Suppressor macrophage (primary cell): Measurements from ENCODE around the gene RPL18A.
A peak's percentile ranks its signal among the peaks of the same experiment; 100 is the strongest.

Experiments
- DNase-seq, 4 experiments: peaks; one replicate each; pipeline ENCODE4 v3.0.0-alpha.2; 2020 to 2022

RPL18A gene

DNA sequence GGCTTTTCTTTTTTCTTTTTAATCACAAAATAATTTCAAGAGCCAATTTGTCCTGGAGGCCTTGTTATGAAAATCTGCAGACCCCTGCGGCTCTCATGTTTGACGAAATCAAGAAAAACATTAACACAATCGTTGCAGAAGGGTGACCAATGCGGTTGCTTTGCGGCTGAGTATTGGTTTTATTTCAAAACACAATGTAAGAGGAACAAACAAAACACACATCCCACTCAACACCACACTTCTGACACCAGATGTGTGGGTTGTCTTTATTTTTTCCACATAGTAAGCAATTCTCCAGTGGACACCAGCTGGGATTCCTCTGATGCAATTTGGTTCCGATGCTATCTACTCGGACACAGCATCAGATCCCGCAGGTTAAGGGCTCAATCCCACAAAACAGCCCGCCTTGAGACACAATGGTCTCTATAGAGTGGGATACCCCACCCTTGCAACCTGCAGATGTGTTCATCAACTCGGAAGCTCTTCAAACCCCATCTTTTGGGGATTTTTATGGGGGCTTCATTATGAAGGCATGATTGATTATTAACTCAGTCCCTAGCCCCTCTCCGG, 51.2 kb downstream of the RPL18A start:
- peak; percentile 40 to 71 (median 64) for DNase-seq
